MM.1S (cell line): Measurements from ENCODE around the gene CTSD.
A peak's percentile ranks its signal among the peaks of the same experiment; 100 is the strongest.

Experiments used
- DNase-seq: peaks from one replicate; pipeline ENCODE4 v3.0.0-alpha.2; 2015
- H2AFZ ChIP-seq: fragments of 300-600 bp; sonication (generic); 2 replicates; pipeline ENCODE4 v1.6.0; 2016; ENCODE audit warnings: antibody characterized with exemption, low read length
- H3F3A ChIP-seq: fragments of 300-600 bp; sonication (generic); 2 replicates; pipeline ENCODE4 v1.6.1; 2016; ENCODE audit warnings: mild to moderate bottlenecking, antibody characterized with exemption, low read length, moderate library complexity, mixed read lengths; ENCODE audit not compliant: insufficient read depth
- H3K27ac ChIP-seq: fragments of 300-600 bp; sonication (generic); 2 replicates; pipeline ENCODE4 v1.5.1; 2016; ENCODE audit warnings: mild to moderate bottlenecking, low read length
- H3K27me3 ChIP-seq: fragments of 300-600 bp; sonication (generic); replicated peaks from 2 replicates; pipeline ENCODE4 v1.6.0; 2016; ENCODE audit warnings: low read length; ENCODE audit not compliant: insufficient read depth
- H3K36me3 ChIP-seq: fragments of 300-600 bp; sonication (generic); replicated peaks from 2 replicates; pipeline ENCODE4 v1.6.1; 2016; ENCODE audit warnings: mild to moderate bottlenecking, low read length, mixed read lengths; ENCODE audit not compliant: insufficient read depth
- H3K4me1 ChIP-seq: fragments of 300-600 bp; sonication (generic); 2 replicates; pipeline ENCODE4 v1.6.1; 2016; ENCODE audit warnings: low read length, mixed read lengths
- H3K4me2 ChIP-seq: fragments of 300-600 bp; sonication (generic); 2 replicates; pipeline ENCODE4 v1.6.0; 2016; ENCODE audit warnings: low read depth, low read length
- H3K4me3 ChIP-seq: fragments of 300-600 bp; sonication (generic); 2 replicates; pipeline ENCODE4 v1.5.1; 2016; ENCODE audit warnings: low read length, mixed read lengths
- H3K79me2 ChIP-seq: fragments of 300-600 bp; sonication (generic); 2 replicates; pipeline ENCODE4 v1.6.1; 2016; ENCODE audit warnings: mixed run types, low read length, mixed read lengths
- H3K9ac ChIP-seq: fragments of 300-600 bp; sonication (generic); 2 replicates; pipeline ENCODE4 v1.6.1; 2016; ENCODE audit warnings: low read length, mixed read lengths
- H3K9me2 ChIP-seq: fragments of 300-600 bp; sonication (generic); replicated peaks from 2 replicates; pipeline ENCODE4 v1.6.1; 2016; ENCODE audit warnings: mild to moderate bottlenecking, low read length, mixed read lengths; ENCODE audit not compliant: insufficient read depth
- H3K9me3 ChIP-seq: fragments of 300-600 bp; sonication (generic); replicated peaks from 2 replicates; pipeline ENCODE4 v1.6.1; 2016; ENCODE audit warnings: mild to moderate bottlenecking, low read length, mixed read lengths; ENCODE audit not compliant: insufficient read depth
- H4K20me1 ChIP-seq: fragments of 300-600 bp; sonication (generic); 2 replicates; pipeline ENCODE4 v1.6.1; 2016; ENCODE audit warnings: mild to moderate bottlenecking, low read length, moderate library complexity, mixed read lengths; ENCODE audit not compliant: insufficient read depth
- EZH2 ChIP-seq: fragments of 300-600 bp; sonication (generic); optimal IDR thresholded peaks from 2 replicates; pipeline ENCODE3; 2017; ENCODE audit warnings: low read depth, mild to moderate bottlenecking, antibody characterized with exemption, low read length, mixed read lengths
- EZH2phosphoT487 ChIP-seq: fragments of 300-600 bp; sonication (generic); IDR thresholded peaks from 2 replicates; pipeline ENCODE4 v1.6.1; 2018; ENCODE audit warnings: antibody characterized with exemption, low read length
- TF ChIP-seq, protein P1 (sequence below): fragments of 300-600 bp; sonication (generic); IDR thresholded peaks from 2 replicates; pipeline ENCODE4 v1.5.1; 2016; ENCODE audit warnings: antibody characterized with exemption, low read length, mixed read lengths

The CTSD gene

DNA sequence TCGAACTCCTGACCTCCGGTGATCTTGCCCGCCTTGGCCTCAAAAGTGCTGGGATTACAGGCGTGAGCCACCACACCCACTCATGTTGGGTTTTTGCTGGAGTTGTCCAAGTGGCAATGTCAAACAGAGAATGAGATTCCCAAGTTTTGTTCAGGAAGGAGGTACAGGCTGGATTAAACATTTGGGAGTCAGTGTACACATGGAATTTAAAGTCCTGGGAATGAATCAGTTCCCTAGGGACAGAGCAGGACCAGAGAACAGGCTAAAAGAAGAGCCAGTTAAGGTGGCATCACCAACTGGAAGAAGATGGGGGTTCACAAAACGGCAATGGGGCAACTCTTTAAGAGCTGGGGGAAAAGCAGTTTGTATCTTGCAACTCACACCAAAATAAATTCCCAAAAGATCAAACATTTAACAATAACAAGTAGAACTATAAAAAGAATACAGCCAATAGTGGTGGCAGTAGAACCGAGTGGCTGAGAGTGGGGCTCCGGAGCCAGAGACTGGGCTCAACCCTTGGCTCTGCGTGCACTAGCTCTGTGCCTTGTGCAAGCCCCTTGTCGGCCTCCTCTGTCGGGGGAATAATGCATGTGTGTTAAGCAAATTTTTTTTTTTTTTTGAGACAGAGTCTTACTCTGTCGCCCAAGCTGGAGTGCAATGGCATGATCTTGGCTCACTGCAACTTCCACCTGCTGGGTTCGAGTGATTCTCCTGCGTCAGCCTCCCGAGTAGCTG lies 33.8 kb upstream of the CTSD start:
- TF ChIP-seq, protein P1, sequence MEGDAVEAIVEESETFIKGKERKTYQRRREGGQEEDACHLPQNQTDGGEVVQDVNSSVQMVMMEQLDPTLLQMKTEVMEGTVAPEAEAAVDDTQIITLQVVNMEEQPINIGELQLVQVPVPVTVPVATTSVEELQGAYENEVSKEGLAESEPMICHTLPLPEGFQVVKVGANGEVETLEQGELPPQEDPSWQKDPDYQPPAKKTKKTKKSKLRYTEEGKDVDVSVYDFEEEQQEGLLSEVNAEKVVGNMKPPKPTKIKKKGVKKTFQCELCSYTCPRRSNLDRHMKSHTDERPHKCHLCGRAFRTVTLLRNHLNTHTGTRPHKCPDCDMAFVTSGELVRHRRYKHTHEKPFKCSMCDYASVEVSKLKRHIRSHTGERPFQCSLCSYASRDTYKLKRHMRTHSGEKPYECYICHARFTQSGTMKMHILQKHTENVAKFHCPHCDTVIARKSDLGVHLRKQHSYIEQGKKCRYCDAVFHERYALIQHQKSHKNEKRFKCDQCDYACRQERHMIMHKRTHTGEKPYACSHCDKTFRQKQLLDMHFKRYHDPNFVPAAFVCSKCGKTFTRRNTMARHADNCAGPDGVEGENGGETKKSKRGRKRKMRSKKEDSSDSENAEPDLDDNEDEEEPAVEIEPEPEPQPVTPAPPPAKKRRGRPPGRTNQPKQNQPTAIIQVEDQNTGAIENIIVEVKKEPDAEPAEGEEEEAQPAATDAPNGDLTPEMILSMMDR = no peak
- TF ChIP-seq EZH2 = no peak
- no peak for TF ChIP-seq EZH2phosphoT487
- Histone ChIP-seq H3K27ac (no peak overlapping the region), H3K79me2 (no peaks in the 10 kb centered on the region), H3K36me3 (no peaks in the 10 kb centered on the region), H3K27me3 (peaks cover 97% of the 10 kb centered on the region), H3F3A (no peaks in the 10 kb centered on the region), H3K9me3 (no peaks in the 10 kb centered on the region), H3K4me1 (no peaks in the 10 kb centered on the region), H3K4me2 (no peak overlapping the region), H2AFZ (no peak overlapping the region), H3K9ac (no peak overlapping the region), H3K9me2 (no peaks in the 10 kb centered on the region), H4K20me1 (no peaks in the 10 kb centered on the region), H3K4me3 (no peak overlapping the region)
- DNase-seq = no peak

DNA sequence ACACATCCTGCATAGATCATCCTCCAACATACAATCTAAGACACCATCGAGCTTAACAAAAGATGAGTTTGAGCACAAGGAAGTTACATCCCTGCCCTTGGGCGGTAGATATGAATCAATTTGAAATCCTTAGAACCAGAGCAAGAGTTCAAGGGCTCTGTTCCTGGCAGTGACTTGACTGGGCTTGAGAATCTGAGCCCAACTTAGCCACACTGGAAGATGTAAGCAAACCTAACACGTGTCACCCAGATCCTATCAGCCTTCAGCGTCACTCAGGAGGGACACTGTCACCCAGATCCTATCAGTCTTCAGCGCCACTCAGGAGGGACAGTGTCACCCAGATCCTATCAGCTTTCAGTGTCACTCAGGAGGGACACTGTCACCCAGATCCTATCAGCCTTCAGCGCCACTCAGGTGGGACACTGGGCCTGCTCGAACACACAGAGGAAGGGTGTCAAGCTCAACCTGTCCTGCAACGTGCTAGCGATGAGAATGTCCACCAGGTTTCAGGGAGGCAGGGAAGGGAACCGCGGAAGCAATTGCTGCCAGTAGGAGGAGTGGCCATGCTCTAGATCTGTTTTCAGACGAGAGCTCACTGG lies 32.8 kb upstream of the CTSD start:
- Histone ChIP-seq H3K79me2 (no peaks in the 10 kb centered on the region), H2AFZ (no peak overlapping the region), H3K4me1 (no peaks in the 10 kb centered on the region), H3K27ac (no peak overlapping the region), H3K9ac (no peak overlapping the region), H3K9me3 (no peaks in the 10 kb centered on the region), H3K4me3 (no peak overlapping the region), H3K4me2 (no peak overlapping the region), H3K9me2 (no peaks in the 10 kb centered on the region), H3K27me3 (peaks cover 97% of the 10 kb centered on the region), H3F3A (no peaks in the 10 kb centered on the region), H4K20me1 (no peaks in the 10 kb centered on the region), H3K36me3 (no peaks in the 10 kb centered on the region)
- TF ChIP-seq, protein P1 = no peak
- DNase-seq = no peak

DNA sequence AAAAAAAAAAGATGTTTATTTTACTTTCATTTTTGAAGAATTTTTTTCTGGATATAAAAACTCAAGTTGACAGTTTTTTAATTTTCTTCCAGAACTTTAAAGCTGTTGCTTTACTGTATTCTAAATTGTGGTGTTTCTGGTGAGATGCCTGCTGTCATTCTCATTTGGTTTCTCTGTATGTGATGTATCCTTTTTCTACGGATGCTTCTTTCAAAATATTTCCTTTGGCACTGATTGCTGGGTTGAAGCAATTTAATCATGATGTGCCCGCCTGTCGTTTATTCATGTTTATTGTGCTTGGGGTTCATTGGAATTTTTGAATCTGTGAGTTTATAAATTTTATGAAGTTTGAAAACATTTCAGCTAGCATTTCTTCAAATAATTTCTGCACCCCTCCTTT lies 29.4 kb upstream of the CTSD start:
- Histone ChIP-seq H3F3A (no peaks in the 10 kb centered on the region), H3K79me2 (no peaks in the 10 kb centered on the region), H3K27ac (no peak overlapping the region), H3K4me2 (peak overlapping the region; percentile 35; the same call in 1 of the 2 replicates), H4K20me1 (no peaks in the 10 kb centered on the region), H3K36me3 (no peaks in the 10 kb centered on the region), H2AFZ (no peak overlapping the region), H3K4me3 (peak overlapping the region; percentile 17; the same call in 1 of the 2 replicates), H3K9me2 (no peaks in the 10 kb centered on the region), H3K4me1 (no peaks in the 10 kb centered on the region), H3K27me3 (peaks cover 94% of the 10 kb centered on the region), H3K9ac (no peak overlapping the region), H3K9me3 (no peaks in the 10 kb centered on the region)
- no peak for DNase-seq
- TF ChIP-seq EZH2 (no peak), EZH2phosphoT487 (no peak)
- TF ChIP-seq, protein P1 = no peak
